ENCODE data around the gene ELP1. TPM values are rescaled to one million over a fixed set of nuclear protein-coding genes. Genes with fewer than 3 reads are reported as not detected.

The ELP1 gene
- total RNA-seq, 1 experiment from 2014 or later, result 36.9 TPM

DNA sequence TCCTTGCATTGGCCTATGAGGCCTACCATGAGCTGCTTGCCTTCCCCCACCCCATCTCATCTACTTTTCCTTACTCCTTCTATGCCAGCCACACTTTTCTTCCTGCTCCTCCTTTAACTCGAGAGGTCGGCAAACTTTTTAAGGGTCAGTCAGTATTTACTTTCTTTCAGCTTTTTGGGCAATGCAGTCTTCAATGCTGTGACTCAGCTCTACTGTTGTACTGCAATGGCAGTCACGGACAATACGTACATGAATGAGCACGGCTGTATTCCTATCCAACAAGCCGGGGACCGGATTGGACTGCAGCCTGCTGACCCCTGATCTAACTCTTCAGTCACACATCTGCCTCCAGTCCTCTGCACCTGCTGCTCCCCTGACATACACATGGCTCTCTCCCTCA lies 72.5 kb downstream of the ELP1 start:
- Mint-ChIP-seq H3K27me3 (ENCODE audit: insufficient read depth, unreplicated experiment) (no peaks in the 10 kb centered on the region), H3K27ac (ENCODE audit: low read depth, unreplicated experiment) (no peak overlapping the region), H3K36me3 (ENCODE audit: insufficient read depth, unreplicated experiment) (no peaks in the 10 kb centered on the region), H3K4me3 (ENCODE audit: unreplicated experiment) (no peak overlapping the region), H3K4me1 (ENCODE audit: insufficient read depth, unreplicated experiment) (peaks cover 21% of the 10 kb centered on the region), H3K9me3 (ENCODE audit: unreplicated experiment) (peaks cover 5% of the 10 kb centered on the region)
- ChIA-PET POLR2A (interaction anchor here (0.9 to 4.0 kb wide), 2 partner anchors 8 to 22 kb away, joined by 3 to 32 read pairs; no protein-coding TSS in a partner anchor), CTCF (interaction anchor here (0.7 to 1.3 kb wide), 4 partner anchors 9 to 22 kb away, joined by 3 to 5 read pairs (median 4); no protein-coding TSS in a partner anchor)
- BruUV-seq (replicated peaks), result no TSS peak
- no peak for DNase-seq (ENCODE audit: unreplicated experiment)
- TF ChIP-seq, protein P1, sequence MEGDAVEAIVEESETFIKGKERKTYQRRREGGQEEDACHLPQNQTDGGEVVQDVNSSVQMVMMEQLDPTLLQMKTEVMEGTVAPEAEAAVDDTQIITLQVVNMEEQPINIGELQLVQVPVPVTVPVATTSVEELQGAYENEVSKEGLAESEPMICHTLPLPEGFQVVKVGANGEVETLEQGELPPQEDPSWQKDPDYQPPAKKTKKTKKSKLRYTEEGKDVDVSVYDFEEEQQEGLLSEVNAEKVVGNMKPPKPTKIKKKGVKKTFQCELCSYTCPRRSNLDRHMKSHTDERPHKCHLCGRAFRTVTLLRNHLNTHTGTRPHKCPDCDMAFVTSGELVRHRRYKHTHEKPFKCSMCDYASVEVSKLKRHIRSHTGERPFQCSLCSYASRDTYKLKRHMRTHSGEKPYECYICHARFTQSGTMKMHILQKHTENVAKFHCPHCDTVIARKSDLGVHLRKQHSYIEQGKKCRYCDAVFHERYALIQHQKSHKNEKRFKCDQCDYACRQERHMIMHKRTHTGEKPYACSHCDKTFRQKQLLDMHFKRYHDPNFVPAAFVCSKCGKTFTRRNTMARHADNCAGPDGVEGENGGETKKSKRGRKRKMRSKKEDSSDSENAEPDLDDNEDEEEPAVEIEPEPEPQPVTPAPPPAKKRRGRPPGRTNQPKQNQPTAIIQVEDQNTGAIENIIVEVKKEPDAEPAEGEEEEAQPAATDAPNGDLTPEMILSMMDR (IDR thresholded peaks at IDR 0.05; ENCODE audit: unreplicated experiment), result no peak
- intact Hi-C loops (cut with micrococcal nuclease), result no loop called here

GRCh38 chr9:108860764-108861163 lies 73.2 kb downstream of the ELP1 start:
- DNase-seq (ENCODE audit: unreplicated experiment), result peak; percentile 8
- CTCF ChIA-PET, result interaction anchor here (1.0 to 1.3 kb wide), 3 partner anchors 10 to 73 kb away, joined by 3 to 6 read pairs (median 4); partner anchors contain the start of genes ABITRAM and ELP1
- POLR2A ChIA-PET, result interaction anchor here (0.8 to 4.0 kb wide), 3 partner anchors 9 to 25 kb away, joined by 3 to 32 read pairs (median 3); no protein-coding TSS in a partner anchor
- intact Hi-C loops (cut with micrococcal nuclease), result no loop called here
- Mint-ChIP-seq H3K9me3 (ENCODE audit: unreplicated experiment) (peaks cover 5% of the 10 kb centered on the region), H3K36me3 (ENCODE audit: insufficient read depth, unreplicated experiment) (no peaks in the 10 kb centered on the region), H3K4me3 (ENCODE audit: unreplicated experiment) (no peak overlapping the region), H3K27me3 (ENCODE audit: insufficient read depth, unreplicated experiment) (no peaks in the 10 kb centered on the region), H3K27ac (ENCODE audit: low read depth, unreplicated experiment) (peak overlapping the region; percentile 78), H3K4me1 (ENCODE audit: insufficient read depth, unreplicated experiment) (peaks cover 21% of the 10 kb centered on the region)
- TF ChIP-seq, protein P1 (IDR thresholded peaks at IDR 0.05; ENCODE audit: unreplicated experiment), result no peak
- BruUV-seq (replicated peaks), result no TSS peak

DNA sequence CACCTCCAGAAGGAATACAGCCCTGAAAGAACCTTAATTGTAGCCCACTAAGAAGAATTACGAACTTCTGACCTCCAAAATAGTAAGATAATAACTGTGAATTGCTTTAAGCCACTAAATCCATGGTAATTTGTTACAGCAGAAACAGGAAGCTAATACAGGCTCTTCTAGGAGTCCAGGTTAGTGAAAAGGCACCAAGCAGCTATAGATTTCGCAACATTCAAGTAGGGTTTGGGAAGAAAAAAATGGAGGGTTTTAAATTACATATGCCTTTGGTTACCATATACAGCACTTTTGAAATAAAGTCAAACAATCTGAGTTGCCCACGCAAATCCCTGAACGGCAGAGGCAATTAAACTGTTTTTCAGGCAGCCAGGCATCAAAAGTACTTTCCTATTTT lies 73.6 kb downstream of the ELP1 start:
- Mint-ChIP-seq H3K4me1 (ENCODE audit: insufficient read depth, unreplicated experiment) (peaks cover 21% of the 10 kb centered on the region), H3K36me3 (ENCODE audit: insufficient read depth, unreplicated experiment) (no peaks in the 10 kb centered on the region), H3K27me3 (ENCODE audit: insufficient read depth, unreplicated experiment) (no peaks in the 10 kb centered on the region), H3K27ac (ENCODE audit: low read depth, unreplicated experiment) (peak overlapping the region; percentile 78), H3K9me3 (ENCODE audit: unreplicated experiment) (peaks cover 5% of the 10 kb centered on the region), H3K4me3 (ENCODE audit: unreplicated experiment) (no peak overlapping the region)
- peak; percentile 68 for DNase-seq (ENCODE audit: unreplicated experiment)
- CTCF ChIA-PET, result interaction anchor here (1.0 to 1.3 kb wide), 3 partner anchors 9 to 74 kb away, joined by 3 to 6 read pairs (median 4); partner anchors contain the start of genes ABITRAM and ELP1
- intact Hi-C loops (cut with micrococcal nuclease), result no loop called here
- TF ChIP-seq, protein P1 (IDR thresholded peaks at IDR 0.05; ENCODE audit: unreplicated experiment), result no peak
- BruUV-seq (replicated peaks), result no TSS peak
- POLR2A ChIA-PET, result interaction anchor here (0.8 to 4.0 kb wide), 2 partner anchors 9 to 26 kb away, joined by 3 to 32 read pairs; no protein-coding TSS in a partner anchor

DNA sequence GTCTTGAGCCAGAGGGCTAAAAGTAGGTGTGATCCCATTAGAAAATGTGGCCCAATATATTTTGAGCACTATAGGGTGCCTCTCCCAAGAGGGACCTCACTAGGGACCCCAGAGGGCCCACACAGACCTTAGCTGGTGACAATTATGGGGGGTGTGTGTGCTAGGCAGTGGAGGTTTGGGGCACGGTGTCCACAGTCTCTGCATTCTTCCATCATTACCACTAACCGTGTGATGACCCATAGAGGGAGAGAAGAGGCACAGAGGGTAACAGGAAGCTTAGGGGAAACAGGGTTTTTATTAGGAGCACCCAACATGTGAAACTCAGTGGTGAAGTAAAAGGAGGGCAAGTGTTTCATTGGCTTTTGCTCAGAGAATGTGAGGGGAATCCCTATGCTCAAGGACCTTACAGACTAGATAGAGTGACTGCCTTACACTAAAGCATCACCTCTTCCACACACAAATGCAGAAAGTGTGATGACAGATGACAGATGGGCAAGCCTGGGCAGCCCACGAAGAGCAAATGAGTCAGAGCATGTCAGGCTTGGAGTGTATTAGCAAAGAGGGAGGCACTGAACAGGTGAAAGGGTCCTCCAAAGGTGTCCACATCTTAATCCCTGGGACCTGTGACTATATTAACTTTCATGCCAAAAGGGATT lies 74.3 kb downstream of the ELP1 start:
- no peak overlapping the region for H3K4me3 Mint-ChIP-seq (ENCODE audit: unreplicated experiment)
- BruUV-seq (replicated peaks), result TSS peak; percentile 58
- peaks cover 5% of the 10 kb centered on the region for H3K9me3 Mint-ChIP-seq (ENCODE audit: unreplicated experiment)
- peak overlapping the region; percentile 78 for H3K27ac Mint-ChIP-seq (ENCODE audit: low read depth, unreplicated experiment)
- H3K4me1 Mint-ChIP-seq (ENCODE audit: insufficient read depth, unreplicated experiment), result peaks cover 21% of the 10 kb centered on the region
- no peaks in the 10 kb centered on the region for H3K27me3 Mint-ChIP-seq (ENCODE audit: insufficient read depth, unreplicated experiment)
- intact Hi-C loops (cut with micrococcal nuclease), result loop anchor here (10.0 kb wide), 1 partner anchor 465 kb away; the partner anchor contains the start of gene EPB41L4B
- no peaks in the 10 kb centered on the region for H3K36me3 Mint-ChIP-seq (ENCODE audit: insufficient read depth, unreplicated experiment)
- CTCF ChIA-PET, result interaction anchor here (1.0 to 1.3 kb wide), 2 partner anchors 8 to 74 kb away, joined by 3 to 6 read pairs; partner anchors contain the start of genes ABITRAM and ELP1
- POLR2A ChIA-PET, result interaction anchor here (0.7 to 4.0 kb wide), 4 partner anchors 9 to 84 kb away, joined by 3 to 32 read pairs (median 3); no protein-coding TSS in a partner anchor
- TF ChIP-seq, protein P1 (IDR thresholded peaks at IDR 0.05; ENCODE audit: unreplicated experiment), result no peak
- DNase-seq (ENCODE audit: unreplicated experiment), result peak; percentile 83
